ENCODE results near the gene FAM107B. TPM values are rescaled to one million over a fixed set of nuclear protein-coding genes. Genes with fewer than 3 reads are reported as not detected.
A peak's percentile ranks its signal among the peaks of the same experiment; 100 is the strongest.

The FAM107B gene
- total RNA-seq, 1 donor from 2014 or later = 286 TPM

DNA sequence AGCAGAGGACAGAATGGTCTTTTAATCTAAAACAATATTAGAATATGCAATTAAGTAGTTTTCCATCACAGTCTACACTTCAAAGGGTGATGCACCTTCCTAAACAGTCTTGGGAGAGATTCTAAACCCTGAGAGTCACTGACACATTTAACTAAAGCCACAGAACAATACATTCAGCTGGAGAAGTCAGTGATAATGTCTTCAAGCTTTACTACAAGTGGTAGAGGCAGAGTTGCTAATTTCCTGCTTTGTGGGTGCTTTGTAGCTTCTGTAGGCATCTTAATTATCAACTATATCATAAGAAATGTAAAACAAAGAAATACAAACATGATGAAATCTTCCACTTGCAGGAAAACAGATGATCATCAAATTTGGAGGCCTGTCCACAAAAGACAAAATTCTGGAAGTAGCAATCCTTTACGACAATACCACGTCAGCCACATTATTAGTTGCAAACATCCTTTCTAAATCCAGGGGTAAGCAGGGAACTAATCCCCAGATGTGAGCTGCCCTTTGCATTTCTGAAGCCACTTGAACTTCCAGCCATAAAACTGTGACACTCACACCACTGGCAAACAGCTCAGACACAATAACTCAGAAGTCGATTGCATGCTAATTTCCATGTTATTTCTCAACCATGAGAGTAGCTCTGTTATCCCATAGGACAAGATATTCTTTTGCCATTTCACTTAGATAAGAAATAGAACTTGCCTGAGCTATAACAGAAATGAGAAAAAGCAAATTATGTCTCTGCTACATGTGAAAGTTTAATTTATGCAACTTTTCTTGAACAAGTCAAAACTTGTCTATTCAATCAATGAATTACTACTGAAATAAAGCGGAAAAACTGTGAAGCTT lies 212.2 kb downstream of the FAM107B start:
- Mint-ChIP-seq H3K27ac (peak overlapping the region; percentile 72), H3K9me3 (peaks cover 2% of the 10 kb centered on the region), H3K4me3 (peak overlapping the region; percentile 33), H3K27me3 (no peaks in the 10 kb centered on the region), H3K4me1 (peaks cover 93% of the 10 kb centered on the region), H3K36me3 (ENCODE audit: low read depth) (peaks cover 44% of the 10 kb centered on the region)
- POLR2A ChIA-PET = interaction anchor here (0.6 to 1.0 kb wide), 2 partner anchors 188 to 316 kb away, joined by 3 read pairs; partner anchors contain the start of gene SUV39H2
- intact Hi-C loops (cut with micrococcal nuclease) = loop anchor here (5.0 kb wide), 1 partner anchor 275 kb away; the partner anchor contains the start of genes CDNF, HSPA14 and MSANTD7
- CTCF ChIA-PET = interaction anchor here (1.0 to 1.3 kb wide), 3 partner anchors 8 to 260 kb away, joined by 3 to 4 read pairs (median 4); no protein-coding TSS in a partner anchor
- ATAC-seq (ENCODE audit: low read depth) (no peak), DNase-seq (no peak)
- no peak for TF ChIP-seq CTCF (IDR thresholded peaks at IDR 0.05)

GRCh38 chr10:14560791-14561765 lies 213.6 kb downstream of the FAM107B start:
- peak; percentile 13 for ATAC-seq (ENCODE audit: low read depth)
- DNase-seq = no peak
- peaks cover 43% of the 10 kb centered on the region for H3K36me3 Mint-ChIP-seq (ENCODE audit: low read depth)
- H3K4me3 Mint-ChIP-seq = peak overlapping the region; percentile 56
- H3K27me3 Mint-ChIP-seq = no peaks in the 10 kb centered on the region
- TF ChIP-seq CTCF (IDR thresholded peaks at IDR 0.05) = no peak
- POLR2A ChIA-PET = interaction anchor here (1.0 kb wide), 1 partner anchor 27 kb away, joined by 5 read pairs; no protein-coding TSS in a partner anchor
- H3K9me3 Mint-ChIP-seq = no peaks in the 10 kb centered on the region
- peak overlapping the region; percentile 72 for H3K27ac Mint-ChIP-seq
- intact Hi-C loops (cut with micrococcal nuclease) = loop anchor here (1.0 to 5.0 kb wide), 3 partner anchors 41 to 276 kb away; partner anchors contain the start of genes CDNF, HSPA14 and MSANTD7
- H3K4me1 Mint-ChIP-seq = peaks cover 98% of the 10 kb centered on the region
- CTCF ChIA-PET = no interaction called here

DNA sequence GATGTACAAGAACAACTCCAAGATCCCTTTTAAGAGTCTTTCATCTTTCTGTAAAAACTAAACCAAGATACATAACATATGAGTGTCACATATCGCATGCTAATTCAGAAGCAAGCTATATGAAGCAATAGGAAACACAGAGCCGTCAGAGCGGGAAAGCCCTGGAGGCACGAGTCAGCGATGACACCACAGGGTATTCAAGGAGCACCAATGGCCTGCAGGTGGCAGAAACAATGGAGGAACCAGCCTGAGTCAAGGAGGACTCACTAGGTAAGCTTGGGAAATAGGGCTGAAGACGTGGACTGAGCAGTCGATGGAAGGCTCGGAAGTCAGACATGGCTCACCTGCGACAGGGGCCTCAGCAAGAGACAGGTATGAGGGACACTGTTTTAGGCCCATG lies 214.4 kb downstream of the FAM107B start:
- POLR2A ChIA-PET = interaction anchor here (1.0 kb wide), 1 partner anchor 28 kb away, joined by 5 read pairs; no protein-coding TSS in a partner anchor
- CTCF ChIA-PET = no interaction called here

DNA sequence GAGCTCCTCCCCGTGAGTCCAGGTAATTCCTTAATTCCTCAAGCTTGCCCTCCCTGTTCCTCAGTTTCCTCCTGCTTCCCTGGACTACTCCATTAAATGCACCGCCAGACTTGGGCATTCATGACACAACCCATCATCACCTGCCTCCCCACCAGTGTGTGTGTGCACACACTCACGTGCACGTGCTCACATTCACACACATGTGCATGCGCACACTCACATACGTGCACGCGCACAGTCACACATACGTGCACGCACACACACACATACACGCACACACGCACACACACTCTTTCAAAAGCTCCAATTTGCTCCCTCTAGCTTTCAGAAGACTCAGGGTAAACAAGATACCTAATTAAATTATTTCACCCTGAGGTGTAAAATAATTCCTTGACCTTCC lies 216.7 kb downstream of the FAM107B start:
- no peaks in the 10 kb centered on the region for H3K9me3 Mint-ChIP-seq
- peaks cover 99% of the 10 kb centered on the region for H3K4me1 Mint-ChIP-seq
- ATAC-seq (ENCODE audit: low read depth) (no peak), DNase-seq (no peak)
- no peak for TF ChIP-seq CTCF (IDR thresholded peaks at IDR 0.05)
- intact Hi-C loops (cut with micrococcal nuclease) = no loop called here
- POLR2A ChIA-PET = interaction anchor here (1.1 to 1.6 kb wide), 2 partner anchors 41 to 51 kb away, joined by 3 to 9 read pairs; no protein-coding TSS in a partner anchor
- CTCF ChIA-PET = interaction anchor here (1.7 to 2.7 kb wide), 3 partner anchors 21 to 264 kb away, joined by 7 read pairs; no protein-coding TSS in a partner anchor
- H3K27ac Mint-ChIP-seq = peak overlapping the region; percentile 63
- peaks cover 45% of the 10 kb centered on the region for H3K36me3 Mint-ChIP-seq (ENCODE audit: low read depth)
- H3K27me3 Mint-ChIP-seq = no peaks in the 10 kb centered on the region
- H3K4me3 Mint-ChIP-seq = no peak overlapping the region

More for the DNA sequence above, 214.4 kb downstream of the FAM107B start:
- Mint-ChIP-seq H3K4me3 (peak overlapping the region; percentile 25), H3K4me1 (peaks cover 98% of the 10 kb centered on the region), H3K9me3 (no peaks in the 10 kb centered on the region), H3K36me3 (ENCODE audit: low read depth) (peaks cover 41% of the 10 kb centered on the region), H3K27me3 (no peaks in the 10 kb centered on the region), H3K27ac (peak overlapping the region; percentile 72)
- intact Hi-C loops (cut with micrococcal nuclease) = loop anchor here (1.0 to 5.0 kb wide), 3 partner anchors 42 to 277 kb away; partner anchors contain the start of genes CDNF, HSPA14 and MSANTD7
- no peak for TF ChIP-seq CTCF (IDR thresholded peaks at IDR 0.05)
- ATAC-seq (ENCODE audit: low read depth) (peak; percentile 42), DNase-seq (no peak)

Measured in activated B cell treated with CpG ODN at 0.5 μM for 24 hours (primary cell).